Transverse colon (tissue), 4 donors: ENCODE data around the gene PLXNA3. TPM values are rescaled to one million over a fixed set of nuclear protein-coding genes. Genes with fewer than 3 reads are reported as not detected.
A peak's percentile ranks its signal among the peaks of the same experiment; 100 is the strongest.

Experiments
- DNase-seq: peaks from one replicate; pipeline ENCODE4 v3.0.0-alpha.2; 2019
- H3K27ac ChIP-seq, 4 donors: fragments of 200-600 bp; sonication (generic); 2 replicates each; pipeline ENCODE4 v1.5.1; 2016 to 2018; ENCODE audit warnings: inconsistent platforms in 4 of 4
- H3K27me3 ChIP-seq: fragments of 200-600 bp; sonication (generic); 2 replicates; pipeline ENCODE4 v1.5.1; 2017; ENCODE audit warnings: inconsistent platforms
- H3K36me3 ChIP-seq, 4 donors: fragments of 200-600 bp; sonication (generic); 2 replicates each; pipeline ENCODE4 v1.5.1; 2017 to 2019; ENCODE audit warnings: inconsistent platforms in 4 of 4
- H3K4me1 ChIP-seq, 4 donors: fragments of 200-600 bp; sonication (generic); 2 replicates each; pipeline ENCODE4 v1.5.1; 2017 to 2020; ENCODE audit warnings: inconsistent platforms in 4 of 4
- H3K4me3 ChIP-seq, 4 donors: fragments of 200-600 bp; sonication (generic); 1 replicate in 1 of 4; 2 replicates in 3 of 4; pipeline versions ENCODE4 v1.5.1 to v1.6.1; 2017 to 2019; ENCODE audit warnings: inconsistent platforms in 4 of 4
- H3K9me3 ChIP-seq, 2 donors: fragments of 200-600 bp; sonication (generic); 2 replicates each; pipeline ENCODE4 v1.5.1; 2017 to 2019; ENCODE audit warnings: inconsistent platforms in 2 of 2
- EP300 ChIP-seq: sonication (generic); formaldehyde crosslinking; IDR thresholded peaks from one replicate; pipeline ENCODE4 v1.6.1; 2017; ENCODE audit warnings: antibody characterized with exemption, low read depth
- POLR2A ChIP-seq: fragments of 450-650 bp; IDR thresholded peaks from one replicate; pipeline ENCODE4 v1.6.1; 2016; ENCODE audit warnings: antibody characterized with exemption, mild to moderate bottlenecking, moderate library complexity
- POLR2AphosphoS5 ChIP-seq, 3 donors: sonication (generic); formaldehyde crosslinking; IDR thresholded peaks; one replicate each; pipeline ENCODE4 v1.6.1; 2016; ENCODE audit warnings: antibody characterized with exemption in 3 of 3
- WGBS, 2 donors: methylation state at CpG; one replicate each; pipeline ENCODE4 v1.1.5; 2018; ENCODE audit warnings: low coverage in 1 of 2; 5-methylcytosine and 5-hydroxymethylcytosine counted together
- in situ Hi-C, 4 donors: fragments of 200-750 bp; cut with MboI; loops; one replicate each; pipeline versions ENCODE4 v1.15.0 to v1.15.1; 2017; ENCODE audit warnings: low sequenced_read_pairs in 3 of 4, low pct_ligation_motif_present in 1 of 4, low pct_unique_long_range_greater_than_20kb in 1 of 4
- intact Hi-C: fragments of 100-400 bp; cut with DNase I; formaldehyde crosslinking; loops from one replicate; pipeline ENCODE4 v1.15.1; 2023; ENCODE audit warnings: low total_unique reads
- total RNA-seq, 4 donors: library from RNA; depleted of rRNA; stranded (reverse); fragments of >200 nt; gene quantifications; one replicate each; pipeline ENCODE4 v1.1.0, GENCODE V29; 2016
- TF ChIP-seq, protein P1 (sequence below), 5 experiments: fragments of 200-600 bp in 3 of 5; fragments of 450-650 bp in 2 of 5; sonication (generic) in 3 of 5; IDR thresholded peaks; 1 replicate in 2 of 5; 2 replicates in 3 of 5; pipeline ENCODE4 v1.5.1; 2016 to 2017; ENCODE audit warnings: antibody characterized with exemption in 5 of 5, inconsistent platforms in 3 of 5, mild to moderate bottlenecking in 2 of 5, moderate library complexity in 1 of 5

PLXNA3 gene
- total RNA-seq, 4 donors from 2014 or later = 17.3 to 128 (median 52.8) TPM

- Histone ChIP-seq H3K4me1 (no peaks in the 10 kb centered on the region), H3K36me3 (no peaks in the 10 kb centered on the region), H3K27ac (no peak overlapping the region), H3K4me3 (no peak overlapping the region), H3K9me3 (no peaks in the 10 kb centered on the region), H3K27me3 (no peaks in the 10 kb centered on the region)
- intact Hi-C loops = no loop called here
- 90% methylated on average over 10 of the region's 10 CpGs; no CpG with 5 or more reads in 1 of the 2 donors for WGBS, 2 donors
- no peak for TF ChIP-seq EP300
- no peak for TF ChIP-seq POLR2A
- in situ Hi-C loops = loop anchor here in 3 of 4 donors (25.0 kb wide), 1 partner anchor 117 kb away; the partner anchor contains the start of genes G6PD (in 3 of the 3) and IKBKG (in 3 of the 3)
- DNase-seq = no peak
These were observed 37.7 kb upstream of the PLXNA3 start for GRCh38 chrX:154420402-154420756.

DNA sequence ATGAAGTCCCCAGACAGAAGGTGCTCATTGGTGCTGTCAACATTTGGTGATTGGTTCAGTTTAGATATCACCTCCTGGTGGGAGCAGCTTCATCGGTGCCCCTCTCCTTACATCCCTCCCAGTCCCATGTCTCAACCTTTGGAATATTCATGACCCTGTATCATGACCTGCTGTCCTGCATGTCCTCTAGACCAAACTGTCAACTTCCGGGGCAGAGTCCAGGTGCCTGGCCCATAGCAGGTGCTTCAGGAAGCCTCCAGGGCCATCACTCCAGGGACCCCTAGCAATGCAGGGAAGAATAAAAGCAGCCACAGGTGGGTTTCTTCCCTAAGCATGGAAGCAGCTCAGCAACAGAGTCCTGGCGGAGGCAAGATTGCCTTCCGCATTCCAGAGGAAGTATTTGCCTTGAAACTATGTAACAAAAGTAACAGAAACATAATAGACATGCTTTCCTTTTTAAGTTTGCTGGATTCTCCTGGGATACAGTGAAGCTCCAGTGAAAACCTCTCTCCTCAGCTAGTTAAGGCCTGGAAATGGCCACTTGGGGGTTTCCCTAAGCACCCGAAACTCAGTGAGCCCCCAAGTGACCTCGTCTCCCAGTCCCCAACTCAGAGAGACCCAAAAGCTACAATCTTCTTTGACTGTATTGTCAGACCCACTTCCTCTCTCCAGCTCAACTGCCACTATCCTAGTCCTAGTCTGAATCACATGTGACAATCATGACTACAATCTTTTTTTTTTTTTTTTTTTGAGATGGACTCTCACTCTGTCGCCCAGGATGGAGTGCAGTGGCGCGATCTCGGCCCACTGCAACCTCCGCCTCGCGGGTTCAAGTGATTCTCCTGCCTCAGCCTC is 30.9 kb upstream of the PLXNA3 start:
- Histone ChIP-seq H3K4me1 (peaks cover 0 to 15% (median 4%) of the 10 kb centered on the region in 4 donors), H3K27ac (no peak overlapping the region), H3K27me3 (no peaks in the 10 kb centered on the region), H3K4me3 (no peak overlapping the region), H3K36me3 (no peaks in the 10 kb centered on the region), H3K9me3 (no peaks in the 10 kb centered on the region)
- no peak for TF ChIP-seq POLR2A
- no peak for TF ChIP-seq EP300
- TF ChIP-seq, protein P1, sequence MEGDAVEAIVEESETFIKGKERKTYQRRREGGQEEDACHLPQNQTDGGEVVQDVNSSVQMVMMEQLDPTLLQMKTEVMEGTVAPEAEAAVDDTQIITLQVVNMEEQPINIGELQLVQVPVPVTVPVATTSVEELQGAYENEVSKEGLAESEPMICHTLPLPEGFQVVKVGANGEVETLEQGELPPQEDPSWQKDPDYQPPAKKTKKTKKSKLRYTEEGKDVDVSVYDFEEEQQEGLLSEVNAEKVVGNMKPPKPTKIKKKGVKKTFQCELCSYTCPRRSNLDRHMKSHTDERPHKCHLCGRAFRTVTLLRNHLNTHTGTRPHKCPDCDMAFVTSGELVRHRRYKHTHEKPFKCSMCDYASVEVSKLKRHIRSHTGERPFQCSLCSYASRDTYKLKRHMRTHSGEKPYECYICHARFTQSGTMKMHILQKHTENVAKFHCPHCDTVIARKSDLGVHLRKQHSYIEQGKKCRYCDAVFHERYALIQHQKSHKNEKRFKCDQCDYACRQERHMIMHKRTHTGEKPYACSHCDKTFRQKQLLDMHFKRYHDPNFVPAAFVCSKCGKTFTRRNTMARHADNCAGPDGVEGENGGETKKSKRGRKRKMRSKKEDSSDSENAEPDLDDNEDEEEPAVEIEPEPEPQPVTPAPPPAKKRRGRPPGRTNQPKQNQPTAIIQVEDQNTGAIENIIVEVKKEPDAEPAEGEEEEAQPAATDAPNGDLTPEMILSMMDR (IDR thresholded peaks at IDR 0.05) = no peak
- TF ChIP-seq POLR2AphosphoS5 (IDR thresholded peaks at IDR 0.05) = no peak
- no peak for DNase-seq
- WGBS, 2 donors = 87% methylated on average over 13 of the region's 13 CpGs; no CpG with 5 or more reads in 1 of the 2 donors
- in situ Hi-C loops = no loop called here
- intact Hi-C loops = no loop called here

GRCh38 chrX:154428176-154429171 is 29.6 kb upstream of the PLXNA3 start, which contains the start of gene ATP6AP1:
ATP6AP1 (plus strand) TSS chrX:154428677; CDS start chrX:154428693, 16 bp downstream.
- Histone ChIP-seq H3K9me3 (no peaks in the 10 kb centered on the region), H3K4me1 (peaks cover 0 to 15% (median 4%) of the 10 kb centered on the region in 4 donors), H3K4me3 (peak within 1 kb of the TSS; percentile 55 to 92 (median 74)), H3K27me3 (no peaks in the 10 kb centered on the region), H3K27ac (peak within 1 kb of the TSS; percentile 81 to 89 (median 86)), H3K36me3 (no peaks in the 10 kb centered on the region)
- in situ Hi-C loops = no loop called here
- DNase-seq = peak; percentile 93
- intact Hi-C loops = no loop called here
- TF ChIP-seq, protein P1 (IDR thresholded peaks at IDR 0.05) = no peak
- TF ChIP-seq POLR2AphosphoS5 (IDR thresholded peaks at IDR 0.05) (peak; percentile 73 to 76 (median 75)), EP300 (no peak), POLR2A (peak; percentile 74)
- 47% methylated on average over 83 of the region's 87 CpGs; no CpG with 5 or more reads in 1 of the 2 donors for WGBS, 2 donors

DNA sequence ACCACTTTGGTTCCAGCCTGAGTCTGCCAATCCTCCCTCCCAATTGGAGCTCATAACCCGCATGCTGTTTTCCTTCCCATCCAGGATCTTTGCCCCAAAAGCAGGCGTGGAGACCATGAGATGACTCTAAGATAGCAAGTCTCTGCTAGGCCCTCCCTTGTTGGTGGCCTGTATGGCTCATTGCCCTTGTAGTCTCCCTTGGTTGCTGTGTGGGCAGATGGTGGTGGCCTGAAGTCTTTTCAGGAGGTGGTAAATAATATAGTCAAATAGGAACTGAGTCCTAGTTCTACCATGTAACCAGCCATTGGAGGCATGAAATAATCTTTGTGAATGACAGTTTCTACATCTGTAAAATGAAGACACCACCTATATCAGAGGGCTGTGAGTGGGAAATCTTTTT is 28.4 kb upstream of the PLXNA3 start:
- 81% methylated on average over 2 of the region's 2 CpGs; no CpG with 5 or more reads in 1 of the 2 donors for WGBS, 2 donors
- Histone ChIP-seq H3K4me3 (peak overlapping the region in 1 of 4 donors; percentile 92), H3K4me1 (peaks cover 0 to 15% (median 4%) of the 10 kb centered on the region in 4 donors), H3K9me3 (no peaks in the 10 kb centered on the region), H3K27ac (peak overlapping the region in 1 of 4 donors; percentile 86), H3K27me3 (no peaks in the 10 kb centered on the region), H3K36me3 (no peaks in the 10 kb centered on the region)
- TF ChIP-seq, protein P1 (IDR thresholded peaks at IDR 0.05) = no peak
- TF ChIP-seq POLR2A (no peak), POLR2AphosphoS5 (IDR thresholded peaks at IDR 0.05) (no peak), EP300 (no peak)
- in situ Hi-C loops (no loop called here), intact Hi-C loops (no loop called here)
- no peak for DNase-seq
